Suppressor macrophage treated with lipopolysaccharide for 4 hours (primary cell): ENCODE data around the gene COQ8A.

Experiments used
- DNase-seq: peaks from one replicate; pipeline ENCODE4 v3.0.0-alpha.2; 2020

Gene COQ8A

GRCh38 chr1:227032396-227032795, 92.3 kb downstream of the COQ8A start:
- no peak for DNase-seq

GRCh38 chr1:227033880-227034279, 93.8 kb downstream of the COQ8A start:
- DNase-seq, result no peak

GRCh38 chr1:227035316-227035715, 95.2 kb downstream of the COQ8A start:
- DNase-seq, result no peak

- DNase-seq, result no peak
These were observed 97.0 kb downstream of the COQ8A start for GRCh38 chr1:227037121-227037520.
